ENCODE data around the gene E2F1.

E2F1 gene

DNA sequence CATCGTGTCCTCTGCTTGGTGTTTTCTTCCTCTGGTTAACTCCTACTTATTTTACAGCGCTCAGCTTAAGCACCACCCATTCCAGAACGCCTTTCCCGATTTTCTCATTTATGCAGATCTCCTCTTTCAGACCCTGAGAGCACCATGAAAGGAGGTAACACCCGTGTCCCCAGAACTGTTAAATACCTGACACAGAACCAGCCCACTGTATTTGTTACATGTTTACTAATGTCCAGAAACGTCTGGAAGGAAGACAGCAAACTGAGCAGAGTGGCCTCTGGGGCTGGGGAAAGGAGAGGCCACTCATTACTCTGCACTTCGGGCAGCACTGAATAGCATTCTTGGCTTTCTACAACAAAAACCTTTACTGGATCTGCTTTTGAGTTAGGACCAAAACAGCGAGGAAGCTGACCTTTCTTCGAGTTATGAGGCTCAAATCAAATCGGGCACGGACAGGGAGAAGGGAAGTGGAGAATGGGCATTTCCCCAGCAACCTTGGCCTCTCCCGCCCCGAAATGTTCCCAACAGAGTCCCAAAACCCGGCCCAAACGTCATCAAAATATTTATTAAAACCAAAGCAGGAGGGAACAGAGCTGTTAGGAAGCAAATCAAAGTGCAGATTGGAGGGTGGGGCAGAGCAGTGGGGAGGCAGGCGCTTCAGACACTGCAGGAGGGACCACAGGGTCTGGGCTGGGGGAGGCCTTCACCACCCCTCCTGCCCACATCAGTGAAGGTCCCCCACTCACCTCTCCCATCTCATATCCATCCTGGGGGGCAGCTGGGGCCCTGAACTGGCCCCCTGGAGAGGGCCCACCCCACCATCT, 10.8 kb downstream of the E2F1 start:
- Histone ChIP-seq H3K36me3 (ENCODE audit: control insufficient read depth, insufficient read depth, low read length) (peaks cover 62% of the 10 kb centered on the region), H3K9me3 (ENCODE audit: control insufficient read depth, low read length) (no peaks in the 10 kb centered on the region), H3K27ac (ENCODE audit: low read depth, low read length, severe bottlenecking) (peak overlapping the region; percentile 59), H3K4me3 (ENCODE audit: extremely low read depth, insufficient read depth, low read length, poor library complexity, severe bottlenecking) (no peak overlapping the region), H3K4me1 (ENCODE audit: control insufficient read depth, insufficient read depth, low read length, poor library complexity, severe bottlenecking) (peaks cover 23% of the 10 kb centered on the region)
- WGBS, 2 experiments (ENCODE audit: insufficient coverage in 2 of 2) = 36% methylated on average over 8 to 9 of the region's 16 CpGs

DNA sequence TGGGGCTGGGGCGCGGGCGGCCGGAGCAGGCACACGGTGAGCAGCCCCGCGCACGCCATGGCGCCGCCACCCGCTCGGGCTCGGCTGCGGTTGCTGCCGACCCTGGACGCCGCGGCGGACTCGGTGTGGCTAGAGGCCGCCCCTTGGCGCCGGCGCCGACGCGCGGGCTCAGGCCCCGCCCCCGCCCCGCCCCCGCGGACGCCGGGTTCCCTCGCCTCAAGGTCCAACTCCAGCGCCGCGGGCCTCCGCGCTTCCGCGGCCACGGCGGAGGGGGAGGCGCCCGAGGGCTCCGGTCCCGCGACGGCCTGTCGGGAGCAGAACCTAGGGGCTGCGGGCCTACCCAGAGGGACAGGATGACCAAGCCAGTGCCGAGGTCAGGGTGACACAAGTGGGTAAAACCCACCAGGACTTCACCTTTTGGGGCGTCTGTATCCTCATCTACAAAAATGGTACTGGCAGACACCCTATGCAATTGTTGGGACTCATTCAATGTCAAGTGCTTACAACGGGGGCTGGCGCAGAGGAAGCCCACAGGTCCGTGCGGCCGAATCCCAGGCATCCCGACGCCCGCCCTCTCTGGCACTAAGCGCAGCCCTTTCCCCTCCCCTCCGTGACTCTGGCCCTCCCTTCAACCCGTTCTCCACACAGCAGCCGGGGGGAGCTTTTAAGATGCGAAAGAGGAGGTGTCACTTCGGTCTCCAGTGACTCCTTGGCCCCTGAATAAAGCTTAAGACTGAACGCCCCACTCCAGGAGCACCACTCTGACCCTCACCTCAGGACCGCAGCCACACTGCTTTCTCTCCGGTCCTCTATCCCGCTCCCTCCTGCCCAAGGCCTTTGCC, 11.7 kb downstream of the E2F1 start, which contains the start of gene NECAB3:
TSS of gene NECAB3 (minus strand) at position 135 of the 842 bp plus-strand sequence. CDS start at position 59, 76 bp downstream.
- 3 to 4% methylated on average over 63 to 68 of the region's 73 CpGs for WGBS, 2 experiments (ENCODE audit: insufficient coverage in 2 of 2)
- Histone ChIP-seq H3K36me3 (ENCODE audit: control insufficient read depth, insufficient read depth, low read length) (peaks cover 66% of the 10 kb centered on the region), H3K9me3 (ENCODE audit: control insufficient read depth, low read length) (no peaks in the 10 kb centered on the region), H3K4me3 (ENCODE audit: extremely low read depth, insufficient read depth, low read length, poor library complexity, severe bottlenecking) (peak within 1 kb of the TSS; percentile 69), H3K4me1 (ENCODE audit: control insufficient read depth, insufficient read depth, low read length, poor library complexity, severe bottlenecking) (peaks cover 23% of the 10 kb centered on the region), H3K27ac (ENCODE audit: low read depth, low read length, severe bottlenecking) (peak within 1 kb of the TSS; percentile 59)

- 2 to 4% methylated on average over 15 to 26 of the region's 29 CpGs for WGBS, 2 experiments (ENCODE audit: insufficient coverage in 2 of 2)
- H3K4me1 ChIP-seq (ENCODE audit: control insufficient read depth, insufficient read depth, low read length, poor library complexity, severe bottlenecking) = peaks cover 23% of the 10 kb centered on the region
- H3K36me3 ChIP-seq (ENCODE audit: control insufficient read depth, insufficient read depth, low read length) = peaks cover 67% of the 10 kb centered on the region
- H3K27ac ChIP-seq (ENCODE audit: low read depth, low read length, severe bottlenecking) = peak overlapping the region; percentile 49
- no peaks in the 10 kb centered on the region for H3K9me3 ChIP-seq (ENCODE audit: control insufficient read depth, low read length)
- H3K4me3 ChIP-seq (ENCODE audit: extremely low read depth, insufficient read depth, low read length, poor library complexity, severe bottlenecking) = peak overlapping the region; percentile 69
Measured at GRCh38 chr20:33673410-33674293, 12.5 kb downstream of the E2F1 start.

GRCh38 chr20:33673114-33673409, 13.1 kb downstream of the E2F1 start:
- peaks cover 66% of the 10 kb centered on the region for H3K36me3 ChIP-seq (ENCODE audit: control insufficient read depth, insufficient read depth, low read length)
- peaks cover 23% of the 10 kb centered on the region for H3K4me1 ChIP-seq (ENCODE audit: control insufficient read depth, insufficient read depth, low read length, poor library complexity, severe bottlenecking)
- peak overlapping the region; percentile 69 for H3K4me3 ChIP-seq (ENCODE audit: extremely low read depth, insufficient read depth, low read length, poor library complexity, severe bottlenecking)
- no peak overlapping the region for H3K27ac ChIP-seq (ENCODE audit: low read depth, low read length, severe bottlenecking)
- H3K9me3 ChIP-seq (ENCODE audit: control insufficient read depth, low read length) = no peaks in the 10 kb centered on the region
- 54 to 71% methylated on average over 3 to 4 of the region's 4 CpGs for WGBS, 2 experiments (ENCODE audit: insufficient coverage in 2 of 2)

DNA sequence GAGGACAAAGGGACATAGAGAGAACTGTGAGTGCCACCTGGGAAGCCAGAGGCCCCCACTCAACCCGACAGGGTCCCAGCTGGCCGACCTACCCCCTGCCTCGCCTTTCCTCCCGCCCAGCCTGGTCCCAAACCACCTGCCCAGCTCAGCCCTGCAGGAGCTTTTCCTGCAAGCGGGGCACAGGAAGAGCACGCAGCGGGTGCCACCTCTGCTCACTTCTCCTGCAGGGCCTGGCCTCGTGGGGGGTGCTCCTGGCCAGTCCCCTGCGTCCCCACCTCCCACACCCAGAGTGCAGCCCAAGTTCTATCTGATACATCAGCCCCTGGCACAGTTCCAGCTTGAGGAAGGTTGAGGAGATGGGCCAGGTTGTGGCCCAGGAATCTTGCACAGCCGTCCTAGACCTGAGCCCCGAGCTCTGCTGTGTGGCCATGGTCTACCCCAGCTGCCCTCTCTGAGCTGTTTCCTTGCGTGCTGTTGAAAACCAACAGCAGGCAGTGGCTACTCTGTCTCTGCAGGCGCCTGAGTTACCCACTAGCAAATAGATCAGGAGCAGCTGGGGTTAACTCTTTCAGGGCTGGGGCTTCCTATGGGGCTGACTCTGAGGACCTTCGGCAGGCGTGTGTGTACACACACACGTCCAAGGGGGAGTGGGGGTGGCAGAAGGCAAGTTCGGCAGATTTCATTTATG, 13.6 kb downstream of the E2F1 start:
- H3K27ac ChIP-seq (ENCODE audit: low read depth, low read length, severe bottlenecking) = no peak overlapping the region
- peak overlapping the region; percentile 69 for H3K4me3 ChIP-seq (ENCODE audit: extremely low read depth, insufficient read depth, low read length, poor library complexity, severe bottlenecking)
- H3K36me3 ChIP-seq (ENCODE audit: control insufficient read depth, insufficient read depth, low read length) = peaks cover 61% of the 10 kb centered on the region
- 56 to 72% methylated on average over 11 to 16 of the region's 17 CpGs for WGBS, 2 experiments (ENCODE audit: insufficient coverage in 2 of 2)
- H3K4me1 ChIP-seq (ENCODE audit: control insufficient read depth, insufficient read depth, low read length, poor library complexity, severe bottlenecking) = peaks cover 23% of the 10 kb centered on the region
- H3K9me3 ChIP-seq (ENCODE audit: control insufficient read depth, low read length) = no peaks in the 10 kb centered on the region

- WGBS, 2 experiments (ENCODE audit: insufficient coverage in 2 of 2) = 92 to 94% methylated on average over 6 to 7 of the region's 8 CpGs
- Histone ChIP-seq H3K36me3 (ENCODE audit: control insufficient read depth, insufficient read depth, low read length) (peaks cover 53% of the 10 kb centered on the region), H3K9me3 (ENCODE audit: control insufficient read depth, low read length) (no peaks in the 10 kb centered on the region), H3K27ac (ENCODE audit: low read depth, low read length, severe bottlenecking) (no peak overlapping the region), H3K4me3 (ENCODE audit: extremely low read depth, insufficient read depth, low read length, poor library complexity, severe bottlenecking) (no peak overlapping the region), H3K4me1 (ENCODE audit: control insufficient read depth, insufficient read depth, low read length, poor library complexity, severe bottlenecking) (peaks cover 23% of the 10 kb centered on the region)
Measured at GRCh38 chr20:33671573-33672288, 14.5 kb downstream of the E2F1 start.

DNA sequence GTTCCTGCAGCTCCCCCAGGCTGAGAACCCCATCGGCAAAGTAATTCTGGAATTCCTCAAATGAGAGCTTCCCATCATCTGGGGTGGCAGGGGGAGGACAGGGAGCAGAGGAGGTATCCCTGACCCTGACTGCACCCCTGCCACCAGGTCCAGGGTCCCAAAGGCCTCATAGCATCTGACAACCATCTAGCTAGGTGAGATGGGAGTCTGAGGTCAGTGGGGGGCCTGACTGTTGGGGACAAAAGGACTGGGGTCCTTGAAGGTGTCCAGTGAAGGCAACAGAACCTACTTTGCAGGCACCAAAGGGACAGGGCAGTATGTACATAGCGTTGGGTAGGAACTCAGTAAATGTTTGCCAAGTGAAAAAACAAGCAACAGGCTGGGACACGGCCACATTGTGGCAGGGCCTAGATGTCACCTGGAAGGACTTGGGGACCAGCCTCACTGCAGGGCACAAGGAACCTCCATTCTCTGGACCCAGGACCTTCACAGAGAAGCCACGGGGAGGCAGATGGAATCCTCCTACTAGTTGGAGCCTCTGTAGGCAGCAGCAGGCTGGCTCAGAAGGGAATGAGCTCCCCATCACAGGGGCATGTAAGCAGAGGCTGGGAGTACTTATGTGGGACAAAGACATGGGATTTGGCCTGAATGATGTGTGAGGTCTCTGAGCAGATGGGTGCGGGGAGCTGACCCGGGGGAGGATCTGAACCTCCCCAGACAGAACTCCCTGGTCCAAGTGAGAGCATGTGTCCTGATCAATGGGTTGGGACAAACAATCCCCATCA, 15.3 kb downstream of the E2F1 start:
- Histone ChIP-seq H3K36me3 (ENCODE audit: control insufficient read depth, insufficient read depth, low read length) (peaks cover 45% of the 10 kb centered on the region), H3K9me3 (ENCODE audit: control insufficient read depth, low read length) (no peaks in the 10 kb centered on the region), H3K4me1 (ENCODE audit: control insufficient read depth, insufficient read depth, low read length, poor library complexity, severe bottlenecking) (peaks cover 29% of the 10 kb centered on the region), H3K27ac (ENCODE audit: low read depth, low read length, severe bottlenecking) (no peak overlapping the region), H3K4me3 (ENCODE audit: extremely low read depth, insufficient read depth, low read length, poor library complexity, severe bottlenecking) (no peak overlapping the region)
- WGBS, 2 experiments (ENCODE audit: insufficient coverage in 2 of 2) = 96 to 98% methylated on average over 4 to 6 of the region's 6 CpGs

DNA sequence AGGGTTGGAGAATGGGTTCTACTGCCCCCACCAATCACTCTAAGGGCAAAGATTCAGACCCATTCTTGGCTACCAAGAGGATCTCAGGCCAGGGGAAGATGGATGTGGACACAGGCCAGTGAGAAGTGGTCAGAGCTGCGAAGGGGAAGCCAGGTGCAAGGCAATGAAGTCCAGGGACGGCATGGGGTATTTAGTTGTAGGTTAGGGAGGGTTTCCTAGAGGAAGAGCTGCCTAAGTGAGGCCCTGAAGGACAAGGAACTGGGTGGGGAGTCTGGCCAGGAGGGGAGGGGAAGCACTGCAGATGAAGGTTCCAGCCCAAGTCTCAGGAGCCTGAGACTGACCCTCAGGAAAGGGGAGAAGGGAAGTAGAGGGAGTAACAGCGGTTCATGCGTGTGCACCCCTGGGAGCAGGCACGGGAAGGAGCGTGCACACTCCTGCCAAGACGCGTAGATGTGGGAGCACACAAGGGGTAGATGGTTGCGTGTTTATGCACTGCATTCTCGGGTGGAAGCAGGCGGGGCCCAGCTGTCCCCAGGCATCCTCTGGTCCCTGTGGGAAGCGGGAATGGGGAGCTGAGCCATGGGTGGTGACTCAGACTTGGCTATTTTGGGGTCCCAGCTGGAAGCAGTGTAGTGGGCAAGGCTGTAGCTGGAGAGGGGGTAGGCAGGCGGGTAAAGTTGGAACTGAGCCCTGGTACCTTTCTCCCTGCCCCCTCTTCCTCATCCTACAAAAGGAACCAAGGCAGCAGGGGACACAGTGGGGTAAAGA, 16.1 kb downstream of the E2F1 start:
- no peak overlapping the region for H3K27ac ChIP-seq (ENCODE audit: low read depth, low read length, severe bottlenecking)
- 92 to 93% methylated on average over 10 to 11 of the region's 13 CpGs for WGBS, 2 experiments (ENCODE audit: insufficient coverage in 2 of 2)
- peaks cover 21% of the 10 kb centered on the region for H3K4me1 ChIP-seq (ENCODE audit: control insufficient read depth, insufficient read depth, low read length, poor library complexity, severe bottlenecking)
- peaks cover 46% of the 10 kb centered on the region for H3K36me3 ChIP-seq (ENCODE audit: control insufficient read depth, insufficient read depth, low read length)
- no peak overlapping the region for H3K4me3 ChIP-seq (ENCODE audit: extremely low read depth, insufficient read depth, low read length, poor library complexity, severe bottlenecking)
- H3K9me3 ChIP-seq (ENCODE audit: control insufficient read depth, low read length) = no peaks in the 10 kb centered on the region
